GM19372 (cell line): ENCODE data around the gene SND1.

Source experiments
- ATAC-seq: cut with Tn5 transposase; IDR thresholded peaks from one replicate; pipeline ENCODE4 v1.9.1; 2021; ENCODE audit warnings: mild to moderate bottlenecking, low read depth, moderate library complexity; ENCODE audit not compliant: unreplicated experiment

Gene SND1

GRCh38 chr7:128137181-128137580 is 485.2 kb downstream of the SND1 start:
- no peak for ATAC-seq

GRCh38 chr7:128139406-128139805 is 487.4 kb downstream of the SND1 start:
- ATAC-seq = no peak

GRCh38 chr7:128141683-128142195 is 489.7 kb downstream of the SND1 start:
- ATAC-seq = no peak
